ENCODE results near the gene BANP. TPM values are rescaled to one million over a fixed set of nuclear protein-coding genes. Genes with fewer than 3 reads are reported as not detected.

The BANP gene
- total and polyA plus RNA-seq, 2 experiments from 2014 or later = 26.7 to 27.9 TPM

GRCh38 chr16:87939562-87940423 is 11.4 kb upstream of the BANP start:
- Histone ChIP-seq H3K9me3 (ENCODE audit: low read depth) (no peaks in the 10 kb centered on the region), H3K36me3 (no peaks in the 10 kb centered on the region), H3K4me1 (ENCODE audit: low read depth) (no peaks in the 10 kb centered on the region), H3K27me3 (no peaks in the 10 kb centered on the region), H3K4me3 (no peak overlapping the region), H3K27ac (no peak overlapping the region)
- DNase-seq (ENCODE audit: low read depth in 1 of 2, low spot score in 1 of 2) = no peak
- no peak for TF ChIP-seq CTCF (IDR thresholded peaks at IDR 0.05; ENCODE audit: low read depth, low read length)

GRCh38 chr16:87942680-87943079 is 8.6 kb upstream of the BANP start:
- no peak for DNase-seq (ENCODE audit: low read depth in 1 of 2, low spot score in 1 of 2)
- no peaks in the 10 kb centered on the region for H3K4me1 ChIP-seq (ENCODE audit: low read depth)
- H3K4me3 ChIP-seq = no peak overlapping the region
- no peaks in the 10 kb centered on the region for H3K9me3 ChIP-seq (ENCODE audit: low read depth)
- no peak overlapping the region for H3K27ac ChIP-seq
- H3K36me3 ChIP-seq = no peaks in the 10 kb centered on the region
- H3K27me3 ChIP-seq = no peaks in the 10 kb centered on the region
- no peak for TF ChIP-seq CTCF (IDR thresholded peaks at IDR 0.05; ENCODE audit: low read depth, low read length)

DNA sequence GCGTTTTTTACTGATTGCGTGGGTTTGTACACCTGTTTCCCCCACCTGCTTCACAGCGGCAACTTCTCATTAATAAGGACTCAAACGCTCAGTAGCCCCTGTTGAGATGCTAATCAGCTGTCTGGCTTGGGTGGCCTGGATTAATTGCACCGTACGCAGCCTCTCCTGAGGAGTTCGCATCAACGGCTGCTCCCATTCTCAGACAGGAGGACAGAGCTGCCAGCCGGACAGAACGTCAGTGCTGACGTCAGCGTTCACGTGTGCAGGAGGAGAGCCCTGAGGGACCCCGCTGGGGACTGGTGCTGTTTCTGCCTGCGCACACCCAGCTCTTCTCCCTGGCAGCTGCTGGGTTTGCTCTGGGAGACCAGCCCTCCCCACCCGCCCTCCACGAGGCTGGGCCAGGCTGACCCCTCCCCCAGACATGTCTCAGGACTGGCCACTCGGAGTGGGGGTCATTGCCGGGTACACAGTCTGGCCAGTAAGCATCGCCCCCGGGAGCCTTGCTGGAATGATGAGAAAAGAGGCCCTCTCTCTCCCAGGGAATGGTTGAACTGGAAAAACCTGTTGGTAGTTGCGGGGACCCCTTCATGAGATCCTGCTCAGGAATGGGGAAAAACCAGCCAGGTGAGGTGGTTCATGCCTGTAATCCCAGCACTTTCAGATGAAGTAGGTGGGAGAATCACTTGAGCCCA is 5.7 kb upstream of the BANP start:
- no peak for TF ChIP-seq CTCF (IDR thresholded peaks at IDR 0.05; ENCODE audit: low read depth, low read length)
- H3K4me1 ChIP-seq (ENCODE audit: low read depth) = no peaks in the 10 kb centered on the region
- H3K4me3 ChIP-seq = no peak overlapping the region
- H3K27ac ChIP-seq = no peak overlapping the region
- H3K36me3 ChIP-seq = no peaks in the 10 kb centered on the region
- no peaks in the 10 kb centered on the region for H3K9me3 ChIP-seq (ENCODE audit: low read depth)
- H3K27me3 ChIP-seq = no peaks in the 10 kb centered on the region
- peak; percentile 42 to 84 for DNase-seq (ENCODE audit: low read depth in 1 of 2, low spot score in 1 of 2)

DNA sequence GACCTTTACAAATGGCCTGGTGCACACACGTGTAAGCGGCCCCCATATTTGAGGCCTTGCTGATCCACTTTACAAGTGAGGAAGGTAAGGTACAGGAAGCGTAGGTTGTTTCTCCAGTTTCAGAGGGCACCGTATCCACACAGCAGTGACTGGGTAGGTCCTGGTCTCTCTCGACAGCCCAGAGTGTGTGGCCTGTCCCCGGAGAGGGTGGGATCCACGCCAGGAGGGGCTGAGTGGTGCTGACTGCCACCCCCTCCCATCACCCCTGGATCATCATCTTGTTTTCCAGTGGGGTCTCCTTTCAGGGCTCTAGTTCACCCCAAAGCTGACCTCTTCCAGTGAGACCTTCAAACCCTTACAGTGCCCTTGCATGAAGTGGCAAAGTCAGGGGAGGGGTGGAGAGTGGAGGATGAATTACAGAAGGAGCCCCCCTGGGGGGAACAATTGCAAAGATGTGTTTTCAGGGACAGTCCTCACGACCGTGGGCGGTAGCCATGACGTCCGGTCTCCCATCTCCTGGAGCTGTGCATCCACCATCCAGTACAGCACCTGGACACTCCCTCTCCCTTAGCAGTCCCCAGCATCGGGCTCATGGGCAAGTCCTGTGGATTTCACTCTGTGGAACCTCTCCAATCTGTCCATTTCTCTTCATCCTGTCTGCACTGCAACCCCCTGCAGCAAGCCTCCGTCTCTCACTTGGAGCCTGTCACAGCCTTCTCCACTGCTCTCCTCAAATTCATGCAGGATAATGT is 4.5 kb upstream of the BANP start:
- DNase-seq (ENCODE audit: low read depth in 1 of 2, low spot score in 1 of 2) = no peak
- H3K4me1 ChIP-seq (ENCODE audit: low read depth) = no peaks in the 10 kb centered on the region
- H3K4me3 ChIP-seq = no peak overlapping the region
- TF ChIP-seq CTCF (IDR thresholded peaks at IDR 0.05; ENCODE audit: low read depth, low read length) = no peak
- no peaks in the 10 kb centered on the region for H3K27me3 ChIP-seq
- H3K9me3 ChIP-seq (ENCODE audit: low read depth) = no peaks in the 10 kb centered on the region
- no peaks in the 10 kb centered on the region for H3K36me3 ChIP-seq
- H3K27ac ChIP-seq = no peak overlapping the region

DNA sequence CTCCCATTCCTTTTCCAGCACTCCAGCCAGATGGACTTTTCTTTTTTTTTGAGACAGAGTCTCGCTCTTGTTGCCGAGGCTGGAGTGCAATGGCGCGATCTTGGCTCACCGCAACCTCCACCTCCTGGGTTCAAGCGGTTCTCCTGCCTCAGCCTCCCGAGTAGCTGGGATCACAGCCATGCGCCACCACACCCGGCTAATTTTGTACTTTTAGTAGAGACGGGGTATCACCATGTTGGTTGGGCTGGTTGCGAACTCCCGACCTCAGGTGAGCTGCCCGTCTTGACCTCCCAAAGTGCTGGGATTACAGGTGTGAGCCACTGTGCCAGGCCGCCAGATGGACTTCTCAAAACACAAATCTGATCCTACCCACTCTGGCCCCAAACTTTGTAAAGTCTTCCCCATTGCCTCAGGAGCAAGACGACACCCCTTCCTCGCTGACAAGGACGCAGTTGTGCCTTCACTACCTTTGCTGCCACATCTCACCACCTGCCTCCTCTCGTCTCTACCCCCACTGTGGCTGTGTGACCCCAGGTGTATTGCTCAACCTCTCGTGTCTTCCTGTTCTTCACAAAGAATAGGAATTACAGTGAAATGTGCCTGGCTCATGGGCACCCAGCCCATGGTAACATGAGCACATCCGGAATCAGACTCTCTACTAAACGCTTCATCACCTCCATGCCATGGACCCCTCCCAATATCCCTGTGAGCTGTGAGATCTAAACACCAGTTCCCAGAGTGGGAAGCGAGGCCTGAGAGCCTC is 3.7 kb upstream of the BANP start:
- no peaks in the 10 kb centered on the region for H3K36me3 ChIP-seq
- TF ChIP-seq CTCF (IDR thresholded peaks at IDR 0.05; ENCODE audit: low read depth, low read length) = no peak
- no peaks in the 10 kb centered on the region for H3K27me3 ChIP-seq
- no peak overlapping the region for H3K4me3 ChIP-seq
- DNase-seq (ENCODE audit: low read depth in 1 of 2, low spot score in 1 of 2) = no peak
- H3K4me1 ChIP-seq (ENCODE audit: low read depth) = peaks cover 1% of the 10 kb centered on the region
- no peaks in the 10 kb centered on the region for H3K9me3 ChIP-seq (ENCODE audit: low read depth)
- no peak overlapping the region for H3K27ac ChIP-seq

All from cardiac muscle cell (in vitro differentiated cells and primary cell).